HG02943 (cell line): Measurements from ENCODE around the gene PIH1D1.
"Not testable (repeated sequence)": the region's sequence is repeated elsewhere in the genome, so short reads cannot be mapped to it uniquely, and the experiment has no call there.

Source experiments
- ATAC-seq: cut with Tn5 transposase; IDR thresholded peaks from one replicate; pipeline ENCODE4 v1.9.1; 2021; ENCODE audit warnings: mild to moderate bottlenecking, low read depth, moderate library complexity; ENCODE audit not compliant: unreplicated experiment

Gene PIH1D1

DNA sequence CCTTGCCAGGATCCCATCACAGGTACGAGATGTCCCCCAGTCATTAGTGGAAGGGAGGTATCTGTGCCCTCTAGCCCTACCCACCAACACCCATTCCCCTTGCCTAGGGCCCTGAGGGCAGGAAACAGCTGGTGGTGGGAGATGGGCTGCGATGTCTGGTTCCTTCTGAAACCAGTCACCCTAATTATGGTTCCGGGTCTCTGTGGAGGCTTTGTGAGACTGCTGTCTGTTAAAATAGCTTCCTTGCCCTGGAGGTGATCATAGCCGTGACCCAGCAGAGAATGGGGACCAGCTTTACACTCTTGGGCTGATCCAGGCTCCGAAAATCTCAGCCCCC lies 6.9 kb upstream of the PIH1D1 start:
- no peak for ATAC-seq

DNA sequence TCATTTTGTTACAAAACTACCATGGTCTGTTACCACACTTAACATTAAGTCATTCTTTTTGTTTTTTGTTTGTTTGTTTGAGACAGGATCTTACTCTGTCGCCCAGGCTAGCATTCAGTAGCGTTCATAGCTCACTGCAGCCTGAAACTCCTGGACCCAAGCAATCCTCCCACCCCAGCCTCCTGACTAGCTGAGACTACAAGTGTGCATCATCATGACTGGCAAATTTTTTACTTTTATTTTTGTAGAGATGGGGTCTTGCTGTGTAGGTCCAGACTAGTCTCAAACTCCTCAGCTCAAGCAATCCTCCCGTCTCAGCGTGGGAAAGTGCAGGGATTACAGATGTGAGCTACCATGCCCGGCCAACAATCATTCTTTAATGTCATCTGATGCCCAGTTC lies 4.7 kb upstream of the PIH1D1 start:
- ATAC-seq = no peak

DNA sequence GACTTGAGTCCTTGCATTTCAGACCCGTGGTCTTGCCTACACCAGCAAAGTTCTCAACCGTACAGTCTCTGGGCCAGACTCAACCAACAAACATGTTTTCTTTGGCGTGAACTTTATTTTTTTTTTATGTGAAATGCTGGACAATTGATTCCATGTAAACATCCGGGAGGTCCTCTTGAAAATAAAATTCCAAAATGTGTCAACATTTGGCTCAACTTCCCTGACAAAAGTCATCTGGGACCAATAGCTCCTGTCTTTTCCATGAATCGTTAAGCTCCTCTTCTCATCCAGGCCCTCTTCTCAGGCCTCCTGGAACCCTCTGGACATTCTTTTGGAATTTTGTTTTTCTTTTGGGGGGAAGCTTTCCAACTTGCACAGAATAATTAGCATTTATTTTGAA lies 4.2 kb upstream of the PIH1D1 start:
- ATAC-seq = no peak

DNA sequence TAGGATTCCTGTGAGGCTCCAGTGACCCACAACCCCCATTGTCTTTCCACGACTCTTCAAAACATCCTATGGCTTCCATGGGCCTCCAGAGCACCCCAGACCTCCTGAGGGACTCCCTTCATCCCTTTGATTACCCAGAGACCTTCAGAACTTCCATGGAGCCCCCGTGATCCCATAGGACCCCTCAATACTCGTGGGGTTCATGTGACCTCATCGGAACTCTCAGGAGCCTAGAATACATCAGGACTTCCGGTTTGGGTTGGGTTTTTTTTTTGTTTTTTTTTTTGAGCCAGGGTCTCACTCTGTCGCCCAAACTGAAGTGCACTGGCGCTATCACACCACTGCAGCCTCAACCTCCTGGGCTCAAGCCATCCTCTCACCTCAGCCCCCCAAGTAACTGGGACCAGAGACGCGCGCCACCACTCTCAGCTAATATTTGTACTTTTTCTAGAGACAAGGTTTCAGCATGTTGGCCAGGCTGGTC lies 2.2 kb upstream of the PIH1D1 start:
- no peak for ATAC-seq

DNA sequence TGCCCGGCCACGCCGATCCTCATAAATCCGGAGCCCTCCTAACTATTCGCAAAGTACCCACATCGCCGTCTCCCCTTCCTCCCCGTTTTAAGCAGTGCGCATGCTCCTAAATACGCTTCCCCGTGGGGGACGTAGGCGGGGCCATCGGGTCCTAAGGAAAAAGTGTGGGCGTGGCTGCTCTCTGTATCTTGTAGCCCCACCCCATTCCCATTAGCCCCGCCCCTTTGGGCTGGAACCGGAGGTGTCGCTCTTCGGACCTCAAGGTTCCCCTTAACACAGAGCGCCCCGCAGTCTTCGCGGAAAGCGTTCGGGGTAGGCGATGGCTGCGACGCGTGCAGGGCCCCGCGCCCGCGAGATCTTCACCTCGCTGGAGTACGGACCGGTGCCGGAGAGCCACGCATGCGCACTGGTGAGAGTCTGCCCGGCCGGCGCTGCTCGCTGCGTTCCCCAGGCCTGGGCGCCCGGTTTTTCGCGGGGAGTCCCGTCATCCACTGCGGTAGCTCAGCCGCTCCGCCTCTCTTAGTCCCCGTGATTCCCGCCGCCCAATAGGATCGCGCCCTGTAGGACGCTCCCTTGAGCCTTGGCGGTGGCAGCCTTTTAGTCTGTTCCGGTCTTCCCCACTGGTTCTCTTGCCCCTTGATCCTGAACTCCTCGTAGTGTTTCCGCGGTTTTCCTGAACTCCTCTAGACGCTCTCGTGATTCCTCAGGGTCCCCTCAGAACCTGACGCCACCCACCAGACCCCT lies 1.6 kb upstream of the PIH1D1 start, which contains the start of gene ALDH16A1:
Gene ALDH16A1 (plus strand): TSS at position 213 of the 744 bp plus-strand sequence. CDS start 107 bp downstream, at position 320.
- ATAC-seq = peak; percentile 72

DNA sequence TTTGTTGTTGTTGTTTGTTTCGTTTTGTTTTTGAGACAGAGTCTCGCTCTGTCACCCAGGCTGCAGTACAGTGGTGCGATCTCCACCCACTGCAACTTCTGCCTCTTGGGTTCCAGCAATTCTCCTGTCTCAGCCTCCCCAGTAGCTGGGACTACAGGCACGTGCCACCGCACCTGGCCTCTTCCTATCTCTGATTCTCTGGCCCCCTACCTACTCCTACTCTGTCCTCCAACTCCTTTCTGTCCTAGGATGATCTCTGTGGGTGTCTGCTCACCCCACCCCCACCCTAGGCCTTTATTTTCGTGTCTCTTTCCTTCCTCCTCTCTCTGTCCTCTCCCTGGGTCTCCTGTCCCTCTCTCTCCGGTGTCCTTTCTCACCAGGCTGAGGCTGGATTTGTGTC lies 1.2 kb downstream of the PIH1D1 start:
- ATAC-seq = no peak

DNA sequence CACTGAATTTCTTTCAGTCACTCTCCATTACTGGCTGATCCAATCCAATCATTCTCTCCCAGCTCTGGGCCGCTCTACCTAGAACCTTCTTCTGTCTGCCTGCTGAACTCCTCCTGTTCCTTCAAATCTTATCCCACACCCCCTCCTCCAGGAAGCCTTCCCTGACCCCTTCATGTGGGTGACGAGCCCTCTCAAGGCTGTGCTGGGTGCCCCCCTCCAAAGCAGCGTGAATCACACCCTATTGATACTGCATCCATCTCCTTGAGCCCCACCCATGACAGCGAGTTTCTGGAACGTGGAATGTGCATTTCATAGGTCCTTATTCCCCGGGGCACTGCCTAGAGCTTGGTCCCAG lies 3.2 kb downstream of the PIH1D1 start:
- no peak for ATAC-seq

DNA sequence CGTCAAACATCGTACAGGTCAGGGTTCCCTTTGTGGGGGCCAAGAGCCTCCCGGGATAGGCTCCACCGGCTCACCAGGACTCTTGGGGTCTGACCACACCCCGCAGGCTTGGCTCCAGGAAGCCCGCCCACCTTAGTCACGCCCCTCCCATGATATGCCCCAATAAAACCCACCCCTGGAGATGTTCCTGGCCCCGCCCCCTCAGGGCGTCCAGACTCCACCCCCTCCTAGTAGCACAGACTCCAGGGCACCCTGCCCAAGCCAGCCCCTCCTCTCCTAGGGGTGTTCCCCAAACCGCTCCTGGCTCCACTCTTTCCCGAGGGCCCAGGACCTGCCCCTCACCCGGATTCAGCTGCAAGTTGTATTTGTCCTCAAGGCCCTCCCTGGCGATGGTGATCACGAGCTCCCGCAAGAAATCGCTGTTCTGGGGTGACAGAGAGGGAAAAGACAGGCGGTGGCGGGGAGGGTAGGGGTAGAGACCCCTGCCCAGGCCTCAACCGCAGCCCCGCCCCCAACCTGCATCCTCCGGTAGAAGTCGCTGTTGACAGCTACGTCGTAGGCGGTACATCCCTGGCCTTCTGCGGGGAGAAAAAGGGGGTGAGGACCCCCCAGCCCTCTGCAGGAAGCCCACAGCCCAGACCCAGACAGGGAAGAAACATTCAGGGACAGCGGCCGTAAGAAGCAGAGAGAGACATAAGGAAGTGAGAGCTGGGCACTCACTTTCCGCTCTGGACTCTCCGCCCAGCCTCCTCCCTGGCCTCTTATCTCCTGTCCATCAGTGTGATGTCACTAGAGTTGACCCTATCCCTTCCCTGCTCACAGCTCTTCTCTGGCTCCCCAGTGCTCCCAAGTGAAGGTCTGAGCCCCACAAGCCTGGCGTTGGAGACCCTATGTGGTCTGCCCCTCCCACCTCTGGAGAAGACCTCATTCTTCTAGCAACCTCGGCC lies 3.9 kb downstream of the PIH1D1 start:
- no peak for ATAC-seq

DNA sequence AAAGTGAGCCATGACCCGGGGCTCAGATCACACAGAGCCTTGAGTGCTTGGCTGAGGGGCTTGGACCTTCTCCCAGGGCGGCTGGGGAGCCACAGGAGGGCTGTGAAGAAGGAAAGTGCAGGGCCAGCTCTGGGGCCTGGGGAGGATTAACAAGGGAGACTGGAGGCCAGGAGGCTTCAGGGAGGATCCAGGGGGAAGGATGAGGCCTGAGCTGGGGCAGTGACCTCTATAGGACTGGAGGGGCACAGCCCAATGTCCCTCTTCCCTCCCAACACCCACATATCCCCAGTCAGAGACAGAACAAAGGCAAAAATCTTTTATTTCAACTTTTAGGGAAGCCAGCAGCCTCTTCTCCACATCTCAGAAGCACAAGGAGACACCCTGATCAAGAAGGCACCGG lies 5.6 kb downstream of the PIH1D1 start:
- ATAC-seq = no peak

DNA sequence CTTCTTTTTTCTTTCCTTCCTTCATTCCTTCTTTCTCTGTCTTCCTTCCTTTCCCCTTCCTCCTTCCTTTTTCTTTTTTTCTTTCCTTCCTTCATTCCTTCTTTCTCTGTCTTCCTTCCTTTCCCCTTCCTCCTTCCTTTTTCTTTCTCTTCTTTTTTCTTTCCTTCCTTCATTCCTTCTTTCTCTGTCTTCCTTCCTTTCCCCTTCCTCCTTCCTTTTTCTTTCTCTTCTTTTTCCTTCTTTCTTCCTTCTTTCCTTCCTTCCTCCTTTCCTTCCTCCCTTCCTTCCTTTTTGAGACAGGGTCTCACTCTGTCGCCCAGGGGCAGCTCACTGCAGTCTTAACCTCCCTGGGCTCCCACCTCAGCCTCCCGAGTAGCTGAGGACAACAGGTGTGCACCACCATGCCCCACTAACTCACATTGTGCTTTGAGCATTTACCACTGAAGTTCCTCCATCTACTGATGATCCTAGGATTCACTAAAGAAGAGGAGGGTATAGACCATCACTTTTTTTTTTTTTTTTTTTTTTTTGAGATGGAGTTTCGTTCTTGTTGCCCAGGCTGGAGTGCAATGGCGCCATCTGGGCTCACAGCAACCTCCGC lies 7.4 kb downstream of the PIH1D1 start:
- not testable (repeated sequence) for ATAC-seq

DNA sequence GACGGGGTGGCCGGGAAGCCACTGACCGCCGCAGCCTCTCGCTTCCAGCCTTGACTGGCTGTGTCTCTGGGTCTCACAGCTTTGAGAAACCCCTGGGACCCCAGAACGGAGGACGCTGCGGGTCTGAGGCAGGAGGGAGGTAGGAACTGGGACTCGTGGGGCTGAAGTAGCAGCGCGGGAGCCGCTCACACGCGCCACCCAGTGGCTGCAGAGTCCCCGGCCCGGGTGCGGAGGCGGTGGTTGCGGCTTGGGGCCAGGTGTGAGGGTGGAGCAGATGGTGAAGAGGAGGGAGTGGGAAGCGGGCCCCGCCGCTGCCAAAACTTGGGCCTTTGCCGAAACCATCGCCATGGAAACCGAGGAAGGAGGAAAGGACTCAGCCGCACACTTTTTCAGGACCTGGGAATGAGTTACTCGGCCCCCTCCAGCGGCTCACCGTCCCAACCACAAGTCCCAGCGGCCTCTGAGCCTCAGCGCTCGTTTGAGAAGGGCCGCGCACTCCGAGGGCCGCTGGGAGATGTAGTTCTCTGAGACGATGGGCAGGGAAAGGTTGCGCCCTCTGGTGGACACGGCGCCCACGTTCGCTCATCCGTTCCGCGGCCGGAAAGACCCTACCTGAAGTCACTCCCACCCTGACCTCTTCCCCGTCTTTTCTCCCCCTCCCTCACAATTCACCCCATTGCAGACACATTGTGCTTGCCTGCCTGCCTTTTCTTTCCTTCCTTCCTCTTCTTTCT lies 8.1 kb downstream of the PIH1D1 start:
- ATAC-seq = peak; percentile 78

DNA sequence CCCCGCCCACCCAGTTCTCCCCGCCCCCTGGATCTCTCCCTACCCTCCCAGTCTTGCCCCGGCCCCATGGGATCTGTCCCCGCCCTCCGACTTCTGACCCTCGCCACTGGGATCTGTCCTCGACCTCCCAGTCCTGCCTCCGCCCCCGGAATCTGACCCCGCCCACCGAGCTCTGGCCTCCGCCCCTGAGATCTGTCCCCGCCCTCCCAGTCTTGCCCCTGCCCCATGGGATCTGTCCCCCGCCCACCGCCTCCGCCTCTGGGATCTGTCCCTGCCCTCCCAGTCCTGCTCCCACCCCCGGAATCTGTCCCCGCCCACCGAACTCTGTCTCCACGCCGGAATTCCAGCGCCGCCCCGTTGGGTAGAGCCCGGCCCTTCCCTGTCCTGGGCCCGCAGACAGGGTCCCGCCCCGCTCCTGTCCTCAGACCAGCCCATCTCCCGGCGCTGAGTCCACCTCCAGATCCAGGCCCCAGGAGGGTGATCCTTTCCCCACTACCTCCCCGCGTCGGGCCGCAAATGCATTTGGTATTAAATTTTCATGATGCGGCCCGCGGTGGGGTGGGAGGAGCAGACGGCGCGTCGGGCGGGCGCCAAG lies 8.7 kb downstream of the PIH1D1 start:
- peak; percentile 10 for ATAC-seq

DNA sequence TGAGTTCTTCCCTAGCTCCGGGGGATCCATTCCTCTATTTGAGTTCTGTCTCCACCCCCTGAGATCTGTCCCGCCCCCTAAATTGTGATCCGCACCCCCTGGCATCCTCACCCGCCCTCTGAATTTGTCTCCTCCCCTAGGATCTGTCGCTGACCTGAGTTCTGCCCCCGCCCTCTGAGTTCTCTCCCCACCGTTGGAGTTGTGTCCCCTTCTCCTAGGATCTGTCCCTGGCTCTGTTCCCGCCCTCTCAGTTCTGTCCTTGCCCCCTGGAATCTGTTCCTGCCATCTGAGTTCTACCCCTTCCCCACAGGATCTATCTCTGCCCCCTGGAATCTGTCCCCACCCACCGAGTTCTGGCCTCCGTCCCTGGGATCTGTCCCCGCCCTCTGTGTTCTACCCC lies 9.3 kb downstream of the PIH1D1 start:
- no peak for ATAC-seq

DNA sequence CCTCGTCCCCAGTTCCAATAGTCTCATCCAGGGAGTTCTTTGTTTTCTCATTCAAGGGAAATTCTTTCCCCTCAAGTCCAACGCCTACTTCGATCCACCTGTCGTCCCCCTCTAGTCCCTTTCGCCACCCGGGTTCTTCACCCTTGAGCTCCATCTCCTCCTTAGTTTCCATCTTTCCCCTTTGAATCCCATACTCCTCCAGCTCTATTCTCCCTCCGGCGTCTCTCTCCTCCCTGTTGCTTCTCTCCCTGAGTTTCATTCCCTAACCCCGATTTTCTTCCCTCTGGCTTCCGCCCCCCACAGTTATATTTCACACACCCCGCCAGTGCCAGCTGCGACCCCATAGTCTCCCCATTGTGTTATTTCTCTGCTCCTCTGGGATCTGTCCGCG lies 9.7 kb downstream of the PIH1D1 start:
- no peak for ATAC-seq

DNA sequence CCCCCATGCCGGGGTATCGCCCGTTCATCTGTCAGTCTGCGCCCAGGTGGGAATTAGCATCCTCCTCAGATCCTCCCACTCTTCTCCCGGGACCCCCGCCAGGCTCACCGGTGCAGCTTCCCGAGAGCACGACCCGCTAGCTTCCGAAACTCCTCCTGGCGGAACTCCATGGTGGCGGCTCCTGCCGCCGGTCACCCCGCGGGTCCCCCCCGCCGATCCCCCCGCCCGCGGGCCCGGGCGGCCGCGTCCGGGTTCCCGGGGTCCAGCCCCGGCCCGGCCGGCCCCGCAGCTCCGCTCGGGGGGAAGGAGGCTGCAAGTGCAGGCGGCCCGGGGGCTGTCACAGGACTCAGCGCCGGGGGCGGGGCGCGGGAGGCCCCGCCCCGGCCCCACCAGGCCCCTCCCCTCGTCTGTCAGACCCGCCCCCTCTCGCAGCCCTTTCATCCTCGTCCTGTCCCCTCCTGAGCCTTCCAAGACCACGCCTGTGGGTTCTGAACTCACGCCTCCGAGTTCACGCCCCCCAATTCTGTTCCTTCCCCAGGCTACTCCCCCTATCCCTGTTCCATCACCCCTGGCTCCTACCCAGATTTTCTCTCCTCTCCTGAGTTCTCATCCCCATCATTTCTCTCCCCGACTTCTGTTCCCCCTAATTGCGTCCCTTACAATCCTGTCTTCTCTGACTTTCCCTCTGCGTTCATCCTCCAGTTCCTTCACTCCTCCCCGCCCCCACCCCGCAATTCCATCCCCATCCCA lies 10.2 kb downstream of the PIH1D1 start, which contains the start of gene SLC17A7:
Gene SLC17A7 (minus strand): TSS at position 318 of the 750 bp plus-strand sequence. CDS start 148 bp downstream, at position 170.
- ATAC-seq = no peak

DNA sequence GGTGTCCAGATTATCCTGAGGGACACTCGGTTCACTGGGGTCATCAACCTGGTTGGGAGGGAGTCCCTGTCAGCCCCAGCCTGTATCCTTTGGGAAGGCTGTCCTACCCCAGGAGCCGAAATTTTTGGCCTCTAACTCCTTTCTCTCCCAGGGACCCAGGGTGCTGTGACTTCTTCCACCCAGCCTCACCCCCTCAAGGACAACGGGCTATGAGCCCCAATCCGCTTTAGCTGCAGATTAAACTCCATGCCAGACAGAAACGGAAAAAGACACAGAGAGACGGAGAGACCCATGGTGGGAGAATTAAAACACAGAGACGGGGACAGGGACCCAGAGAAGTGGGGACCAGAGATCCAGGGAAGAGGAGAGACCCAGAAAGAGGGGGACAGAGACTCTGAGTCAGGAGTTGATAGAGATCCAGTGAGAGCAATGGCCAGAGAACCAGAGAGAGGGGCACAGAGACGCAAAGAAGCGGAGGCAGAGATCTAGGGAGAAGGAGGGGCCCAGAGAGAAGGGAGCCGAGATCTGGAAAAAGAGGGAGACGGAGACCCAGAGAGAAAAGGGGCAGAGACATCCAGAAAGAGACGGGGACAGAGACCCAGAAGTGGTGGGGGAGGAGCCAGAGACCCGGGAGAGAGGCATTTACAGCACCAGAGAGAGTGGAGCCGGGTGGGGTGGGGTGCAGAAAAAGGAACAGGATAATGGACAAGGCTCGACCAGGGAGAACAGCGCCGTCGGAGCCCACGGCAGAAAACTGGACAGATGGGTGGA lies 11.0 kb downstream of the PIH1D1 start:
- ATAC-seq = no peak

DNA sequence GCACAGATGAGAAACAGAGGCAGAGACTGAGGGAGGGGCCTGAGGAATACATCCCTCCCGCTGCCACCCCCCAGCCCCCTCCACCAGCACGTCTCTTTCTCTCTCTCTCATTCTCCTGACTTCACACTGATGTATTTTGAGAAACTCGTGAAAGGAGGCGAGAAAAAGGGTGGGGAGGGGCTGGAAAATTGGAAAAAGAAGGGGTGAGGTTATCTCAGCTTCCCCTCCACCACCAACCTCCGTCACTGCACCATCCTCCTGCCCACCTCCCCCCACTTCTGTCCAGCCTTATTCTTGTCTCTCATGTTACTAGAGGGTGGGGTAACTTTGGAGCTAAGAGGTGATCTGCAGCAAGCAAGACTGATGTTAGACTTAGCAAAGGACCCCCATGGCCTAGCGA lies 11.8 kb downstream of the PIH1D1 start:
- ATAC-seq = no peak

DNA sequence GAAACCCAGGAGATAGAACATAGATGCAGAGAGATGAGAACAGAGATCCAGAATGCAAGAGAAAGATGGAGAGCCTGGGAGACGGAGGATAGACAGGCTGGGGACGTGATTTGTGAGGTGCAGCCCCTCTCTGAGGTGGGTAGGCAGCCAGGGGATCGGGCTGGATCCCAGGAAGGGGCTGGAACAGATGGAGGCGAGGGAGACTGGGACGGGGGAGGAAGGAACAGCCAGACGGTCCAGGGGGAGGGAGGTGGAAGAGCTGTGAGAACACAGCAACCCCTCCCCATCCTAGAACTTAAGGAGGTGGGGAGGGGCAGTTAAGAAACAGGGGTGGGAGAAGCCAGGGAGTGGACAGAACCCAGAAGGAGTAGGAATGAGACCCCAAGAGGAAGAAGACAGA lies 13.4 kb downstream of the PIH1D1 start:
- ATAC-seq = no peak

DNA sequence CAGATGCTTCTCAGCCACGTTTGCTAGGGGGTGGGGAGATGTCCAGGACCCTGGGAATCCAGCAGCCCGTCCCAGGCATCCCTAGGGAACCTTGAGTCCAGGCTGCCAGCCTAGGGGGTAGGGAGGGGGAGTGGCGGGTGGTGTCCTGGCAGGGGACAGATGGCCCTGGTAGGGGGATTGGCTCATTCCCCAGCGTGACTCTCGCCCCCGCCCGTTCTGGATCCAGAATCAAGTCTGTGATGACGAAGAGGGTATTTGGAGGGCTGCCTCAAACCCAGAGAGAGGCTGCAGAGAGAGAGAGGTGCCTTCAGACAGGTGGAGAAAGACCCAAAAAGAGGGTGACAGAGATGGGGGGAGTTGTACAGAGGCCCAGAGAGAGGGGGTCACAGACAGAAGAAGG lies 14.4 kb downstream of the PIH1D1 start:
- ATAC-seq = no peak
